GM23338 (cell line): ENCODE results near the gene PLOD3. TPM values are rescaled to one million over a fixed set of nuclear protein-coding genes. Genes with fewer than 3 reads are reported as not detected.

Experiments used
- ATAC-seq: fragments of 200-7000 bp; cut with Tn5 transposase; 3 replicates; pipeline ENCODE4 v1.9.1; 2020
- DNase-seq: peaks from one replicate; pipeline ENCODE4 v3.0.0-alpha.2; 2015; ENCODE audit warnings: low spot score
- H2AFZ ChIP-seq: fragments of 200-600 bp; sonication (generic); 2 replicates; pipeline ENCODE4 v1.8.0; 2016; ENCODE audit warnings: antibody characterized with exemption, mild to moderate bottlenecking, moderate library complexity
- H3F3A ChIP-seq: fragments of 200-600 bp; sonication (generic); replicated peaks from 2 replicates; pipeline ENCODE4 v1.8.0; 2017; ENCODE audit warnings: antibody characterized with exemption, mixed run types, low read depth
- H3K27ac ChIP-seq: fragments of 200-600 bp; sonication (generic); 2 replicates; pipeline ENCODE4 v1.6.1; 2016; ENCODE audit warnings: low read depth
- H3K27me3 ChIP-seq: fragments of 200-600 bp; sonication (generic); 2 replicates; pipeline ENCODE4 v1.8.0; 2016; ENCODE audit warnings: mild to moderate bottlenecking, mixed run types, moderate library complexity; ENCODE audit not compliant: insufficient read depth
- H3K36me3 ChIP-seq: fragments of 200-600 bp; sonication (generic); 2 replicates; pipeline ENCODE4 v1.8.0; 2016; ENCODE audit warnings: mild to moderate bottlenecking; ENCODE audit not compliant: insufficient read depth
- H3K4me1 ChIP-seq: fragments of 200-600 bp; sonication (generic); 2 replicates; pipeline ENCODE4 v1.8.0; 2016; ENCODE audit warnings: mild to moderate bottlenecking, moderate library complexity; ENCODE audit not compliant: insufficient read depth
- H3K4me2 ChIP-seq: fragments of 200-600 bp; sonication (generic); 2 replicates; pipeline ENCODE4 v1.7.1; 2017; ENCODE audit warnings: mixed run types
- H3K4me3 ChIP-seq: fragments of 200-600 bp; sonication (generic); 2 replicates; pipeline ENCODE4 v1.6.1; 2016; ENCODE audit warnings: mixed run types
- H3K79me2 ChIP-seq: fragments of 200-600 bp; sonication (generic); replicated peaks from 2 replicates; pipeline ENCODE4 v1.8.0; 2017; ENCODE audit warnings: mild to moderate bottlenecking; ENCODE audit not compliant: insufficient read depth
- H3K9me2 ChIP-seq: fragments of 200-600 bp; sonication (generic); 2 replicates; pipeline ENCODE4 v1.8.0; 2017; ENCODE audit not compliant: insufficient read depth
- H4K20me1 ChIP-seq: fragments of 200-600 bp; sonication (generic); replicated peaks from 2 replicates; pipeline ENCODE4 v1.8.0; 2017; ENCODE audit warnings: mild to moderate bottlenecking; ENCODE audit not compliant: insufficient read depth
- H3K27ac Mint-ChIP-seq: 2 replicates; pipeline ENCODE4 v1.8.0; 2020; ENCODE audit warnings: inconsistent platforms, mild to moderate bottlenecking, moderate library complexity, mixed read lengths
- H3K27me3 Mint-ChIP-seq: 3 replicates; pipeline ENCODE4 v1.8.0; 2022; ENCODE audit warnings: low read depth, mild to moderate bottlenecking, moderate library complexity, mixed read lengths, inconsistent platforms; ENCODE audit not compliant: insufficient read depth, poor library complexity
- H3K36me3 Mint-ChIP-seq: 3 replicates; pipeline ENCODE4 v1.8.0; 2021; ENCODE audit warnings: low read depth, mild to moderate bottlenecking, inconsistent platforms, moderate library complexity, mixed read lengths
- H3K4me1 Mint-ChIP-seq: 3 replicates; pipeline ENCODE4 v1.8.0; 2020; ENCODE audit warnings: mild to moderate bottlenecking, inconsistent platforms, mixed read lengths
- H3K4me3 Mint-ChIP-seq: 3 replicates; pipeline ENCODE4 v1.8.0; 2021; ENCODE audit warnings: moderate library complexity, mild to moderate bottlenecking, inconsistent platforms, mixed read lengths
- H3K9me3 Mint-ChIP-seq: 3 replicates; pipeline ENCODE4 v1.8.0; 2020; ENCODE audit warnings: moderate library complexity, mild to moderate bottlenecking, inconsistent platforms, mixed read lengths
- CREB1 ChIP-seq: fragments of 250-450 bp; sonication (Bioruptor Pico); IDR thresholded peaks from 2 replicates; pipeline ENCODE4 v1.5.0; 2020; ENCODE audit warnings: low read depth, mild to moderate bottlenecking, moderate library complexity
- CTCF ChIP-seq, 2 experiments: fragments of 200-600 bp in 1 of 2; sonication (generic) in 1 of 2; conservative IDR thresholded peaks; 2 replicates each; pipeline versions ENCODE4 v1.5.1 to v1.6.1; 2016 to 2017; ENCODE audit warnings: antibody characterized with exemption in 2 of 2, low read depth in 2 of 2, mild to moderate bottlenecking in 2 of 2, moderate library complexity in 1 of 2
- EZH2 ChIP-seq: fragments of 200-600 bp; sonication (generic); IDR thresholded peaks from one replicate; pipeline ENCODE4 v1.8.0; 2017; ENCODE audit warnings: antibody characterized with exemption, mild to moderate bottlenecking, low read depth; ENCODE audit not compliant: unreplicated experiment
- JUNB ChIP-seq: IDR thresholded peaks from one replicate; pipeline ENCODE4 v1.6.1; 2016; ENCODE audit warnings: antibody characterized with exemption; ENCODE audit not compliant: unreplicated experiment
- NANOG ChIP-seq: IDR thresholded peaks from 2 replicates; pipeline ENCODE4 v1.6.1; 2016; ENCODE audit warnings: antibody characterized with exemption, borderline replicate concordance
- POLR2AphosphoS5 ChIP-seq: IDR thresholded peaks from 2 replicates; pipeline ENCODE4 v1.6.1; 2016; ENCODE audit warnings: antibody characterized with exemption, low read depth
- REST ChIP-seq: IDR thresholded peaks from one replicate; pipeline ENCODE4 v1.6.1; 2018; ENCODE audit warnings: antibody characterized with exemption; ENCODE audit not compliant: unreplicated experiment
- ZNF114 ChIP-seq: fragments of 250-450 bp; sonication (Bioruptor Pico); IDR thresholded peaks from 2 replicates; pipeline ENCODE4 v1.5.0; 2020; ENCODE audit warnings: mild to moderate bottlenecking, moderate library complexity
- ZNF331 ChIP-seq: fragments of 250-450 bp; sonication (Bioruptor Pico); IDR thresholded peaks from 2 replicates; pipeline ENCODE4 v1.5.0; 2020; ENCODE audit warnings: low read depth, mild to moderate bottlenecking, moderate library complexity
- ZNF462 ChIP-seq: fragments of 250-450 bp; sonication (Bioruptor Pico); IDR thresholded peaks from 2 replicates; pipeline ENCODE4 v1.5.0; 2020; ENCODE audit warnings: mild to moderate bottlenecking, moderate library complexity
- polyA plus RNA-seq: library from polyadenylated mRNA; unstranded; fragments of >200 nt; fragmentation: Nextera tagmentation; extraction: Ambion mirVana; gene quantifications from 2 replicates; pipeline ENCODE4 v1.2.1, GENCODE V29; 2016
- total RNA-seq: library from RNA; depleted of rRNA; stranded (reverse); fragments of >200 nt; shearing (Covaris generic); gene quantifications from 2 replicates; pipeline ENCODE4 v1.2.3, GENCODE V29; 2014

PLOD3 gene
- total and polyA plus RNA-seq, 2 experiments from 2014 or later: 35.2 to 40.7 TPM

- peaks cover 32% of the 10 kb centered on the region for H3K79me2 ChIP-seq
These were observed 1.1 kb upstream of the PLOD3 start for GRCh38 chr7:101218236-101219125.

More at GRCh38 chr7:101218236-101219125, 1.1 kb upstream of the PLOD3 start:
- Histone ChIP-seq H3K27me3 (no peaks in the 10 kb centered on the region), H3K4me1 (peaks cover 12% of the 10 kb centered on the region), H2AFZ (0 out of 2 replicates have a peak overlapping the region, but pooled peaks have one; percentile 15), H3K4me2 (peak overlapping the region; percentile 80), H3K27ac (no peak overlapping the region), H4K20me1 (0 out of 2 replicates have a peak, but pooled peaks cover 4% of the 10 kb centered on the region), H3K9me2 (no peaks in the 10 kb centered on the region), H3F3A (0 out of 2 replicates have a peak, but pooled peaks cover 3% of the 10 kb centered on the region), H3K36me3 (no peaks in the 10 kb centered on the region), H3K4me3 (peak overlapping the region; percentile 64)
- H3K9me3 Mint-ChIP-seq: no peaks in the 10 kb centered on the region
- H3K36me3 Mint-ChIP-seq: peaks cover 18% of the 10 kb centered on the region
- H3K27me3 Mint-ChIP-seq: peaks cover 16% of the 10 kb centered on the region
- peak overlapping the region; percentile 97 for H3K4me3 Mint-ChIP-seq
- no peak for TF ChIP-seq REST
- no peak for TF ChIP-seq CTCF (conservative IDR thresholded peaks at IDR 0.05; ENCODE audit: low read depth in 2 of 2)
- no peak for TF ChIP-seq CREB1
- TF ChIP-seq EZH2: no peak
- no peak for TF ChIP-seq JUNB
- TF ChIP-seq ZNF114 (CRISPR knock-in tag): no peak
- no peak for TF ChIP-seq NANOG
- no peak for TF ChIP-seq ZNF462 (CRISPR knock-in tag)
- TF ChIP-seq POLR2AphosphoS5: no peak
- TF ChIP-seq ZNF331: no peak
- ATAC-seq (no peak), DNase-seq (no peak)
- H3K27ac Mint-ChIP-seq: peak overlapping the region; percentile 90
- H3K4me1 Mint-ChIP-seq: peaks cover 24% of the 10 kb centered on the region
